ENCODE data around the gene RAC2.
"Not testable (repeated sequence)": the region's sequence is repeated elsewhere in the genome, so short reads cannot be mapped to it uniquely, and the experiment has no call there.

- TF ChIP-seq POLR2A (IDR thresholded peaks at IDR 0.05): not testable (repeated sequence)
- TF ChIP-seq, protein P1, sequence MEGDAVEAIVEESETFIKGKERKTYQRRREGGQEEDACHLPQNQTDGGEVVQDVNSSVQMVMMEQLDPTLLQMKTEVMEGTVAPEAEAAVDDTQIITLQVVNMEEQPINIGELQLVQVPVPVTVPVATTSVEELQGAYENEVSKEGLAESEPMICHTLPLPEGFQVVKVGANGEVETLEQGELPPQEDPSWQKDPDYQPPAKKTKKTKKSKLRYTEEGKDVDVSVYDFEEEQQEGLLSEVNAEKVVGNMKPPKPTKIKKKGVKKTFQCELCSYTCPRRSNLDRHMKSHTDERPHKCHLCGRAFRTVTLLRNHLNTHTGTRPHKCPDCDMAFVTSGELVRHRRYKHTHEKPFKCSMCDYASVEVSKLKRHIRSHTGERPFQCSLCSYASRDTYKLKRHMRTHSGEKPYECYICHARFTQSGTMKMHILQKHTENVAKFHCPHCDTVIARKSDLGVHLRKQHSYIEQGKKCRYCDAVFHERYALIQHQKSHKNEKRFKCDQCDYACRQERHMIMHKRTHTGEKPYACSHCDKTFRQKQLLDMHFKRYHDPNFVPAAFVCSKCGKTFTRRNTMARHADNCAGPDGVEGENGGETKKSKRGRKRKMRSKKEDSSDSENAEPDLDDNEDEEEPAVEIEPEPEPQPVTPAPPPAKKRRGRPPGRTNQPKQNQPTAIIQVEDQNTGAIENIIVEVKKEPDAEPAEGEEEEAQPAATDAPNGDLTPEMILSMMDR (IDR thresholded peaks at IDR 0.05): not testable (repeated sequence)
Measured at GRCh38 chr22:37233371-37233750, 10.7 kb downstream of the RAC2 start.
